HUES48 (cell line): ENCODE measurements around the gene GNL1.
"Not testable (repeated sequence)": the region's sequence is repeated elsewhere in the genome, so short reads cannot be mapped to it uniquely, and the experiment has no call there.

Experiments
- H3K27ac ChIP-seq: one replicate; pipeline ENCODE4 v1.7.0; 2013; ENCODE audit warnings: low read depth, low read length, inconsistent platforms
- H3K27me3 ChIP-seq: 2 replicates; pipeline ENCODE4 v1.6.1; 2013; ENCODE audit warnings: mild to moderate bottlenecking, low read length; ENCODE audit not compliant: control insufficient read depth, insufficient read depth
- H3K36me3 ChIP-seq: 2 replicates; pipeline ENCODE4 v1.6.1; 2013; ENCODE audit warnings: low read length; ENCODE audit not compliant: control insufficient read depth, insufficient read depth
- H3K4me1 ChIP-seq: 2 replicates; pipeline ENCODE4 v1.6.1; 2013; ENCODE audit warnings: mild to moderate bottlenecking, low read length; ENCODE audit not compliant: control insufficient read depth, insufficient read depth
- H3K4me3 ChIP-seq: 2 replicates; pipeline ENCODE4 v1.5.1; 2013; ENCODE audit warnings: mild to moderate bottlenecking, low read depth, low read length
- H3K9ac ChIP-seq: 2 replicates; pipeline ENCODE4 v1.6.1; 2013; ENCODE audit warnings: mild to moderate bottlenecking, low read depth, low read length, moderate library complexity
- H3K9me3 ChIP-seq: 2 replicates; pipeline ENCODE4 v1.6.1; 2013; ENCODE audit warnings: low read length; ENCODE audit not compliant: control insufficient read depth, insufficient read depth

GNL1 gene

DNA sequence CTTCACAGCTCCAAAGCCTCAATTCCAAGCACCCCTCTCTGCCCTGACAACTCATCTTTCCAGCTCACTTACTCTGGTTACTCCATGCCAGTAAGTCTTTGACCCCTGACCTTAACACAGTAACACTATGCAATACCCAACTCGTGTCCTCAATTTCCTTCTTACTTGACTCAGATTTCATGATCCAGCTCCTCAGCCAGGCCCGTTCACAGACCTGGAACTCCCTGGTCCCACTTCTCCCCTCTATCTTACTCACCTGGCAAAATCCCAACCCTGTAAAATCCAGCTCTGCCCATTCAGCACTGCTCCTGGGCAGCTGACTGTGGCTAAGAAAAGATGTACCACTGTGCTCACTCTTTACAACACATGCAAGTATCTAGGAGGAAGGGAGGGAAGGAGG is 7.9 kb downstream of the GNL1 start:
- Histone ChIP-seq H3K4me3 (no peak overlapping the region), H3K27ac (no peak overlapping the region), H3K27me3 (no peaks in the 10 kb centered on the region), H3K9me3 (no peaks in the 10 kb centered on the region), H3K36me3 (peaks cover 71% of the 10 kb centered on the region), H3K9ac (no peak overlapping the region), H3K4me1 (no peaks in the 10 kb centered on the region)

DNA sequence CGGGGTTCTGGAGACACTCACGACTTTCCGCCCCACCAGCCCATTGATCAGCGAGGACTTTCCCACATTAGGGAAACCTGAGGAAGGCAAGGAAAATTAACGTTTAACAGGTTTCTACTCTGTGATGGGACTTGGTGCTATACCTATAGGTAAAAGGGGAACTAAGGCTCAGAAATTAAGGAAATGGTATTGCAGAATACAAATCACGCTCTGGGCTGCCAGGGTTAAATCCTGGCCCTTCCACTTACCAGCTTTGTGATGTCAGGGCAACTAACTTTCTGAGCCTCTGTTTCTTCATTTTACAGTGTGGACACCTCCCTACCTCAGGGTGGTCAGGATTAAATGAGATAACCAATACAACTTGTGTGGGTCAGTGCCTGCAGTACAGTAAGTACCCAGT is 8.8 kb downstream of the GNL1 start:
- Histone ChIP-seq H3K4me1 (no peaks in the 10 kb centered on the region), H3K4me3 (no peak overlapping the region), H3K9ac (no peak overlapping the region), H3K9me3 (no peaks in the 10 kb centered on the region), H3K27me3 (no peaks in the 10 kb centered on the region), H3K36me3 (peaks cover 62% of the 10 kb centered on the region), H3K27ac (no peak overlapping the region)

DNA sequence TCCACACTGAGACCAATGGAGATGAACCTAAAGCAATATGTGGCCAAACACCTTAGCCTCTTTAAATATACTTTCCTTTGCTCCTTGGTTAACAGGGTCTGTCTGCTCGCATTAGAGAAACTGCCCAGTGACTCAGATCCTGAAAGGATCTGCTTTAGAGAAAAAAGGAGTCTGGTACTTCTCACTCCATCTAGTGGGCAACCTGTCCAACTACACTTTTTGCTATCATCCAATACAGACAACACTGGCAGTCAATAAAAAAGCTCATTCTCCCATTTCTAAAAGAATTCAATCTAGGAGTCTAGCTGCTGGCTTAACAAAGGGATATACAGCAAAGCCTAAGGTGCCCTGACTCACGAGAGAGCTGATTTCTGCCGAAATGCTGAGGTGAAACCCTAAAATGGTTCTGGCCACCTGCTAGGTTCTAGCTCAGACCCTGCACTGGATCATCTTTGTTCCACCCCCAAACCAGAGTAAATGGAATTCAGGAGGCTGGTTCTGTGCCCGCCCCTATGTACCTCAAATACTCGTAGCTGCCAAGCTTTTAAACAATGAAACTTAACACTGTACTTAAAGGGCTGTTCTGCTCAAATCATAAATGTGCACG is 11.5 kb downstream of the GNL1 start:
- no peaks in the 10 kb centered on the region for H3K9me3 ChIP-seq
- no peak overlapping the region for H3K9ac ChIP-seq
- no peak overlapping the region for H3K4me3 ChIP-seq
- no peaks in the 10 kb centered on the region for H3K4me1 ChIP-seq
- H3K36me3 ChIP-seq = peaks cover 38% of the 10 kb centered on the region
- H3K27me3 ChIP-seq = no peaks in the 10 kb centered on the region
- H3K27ac ChIP-seq = no peak overlapping the region

DNA sequence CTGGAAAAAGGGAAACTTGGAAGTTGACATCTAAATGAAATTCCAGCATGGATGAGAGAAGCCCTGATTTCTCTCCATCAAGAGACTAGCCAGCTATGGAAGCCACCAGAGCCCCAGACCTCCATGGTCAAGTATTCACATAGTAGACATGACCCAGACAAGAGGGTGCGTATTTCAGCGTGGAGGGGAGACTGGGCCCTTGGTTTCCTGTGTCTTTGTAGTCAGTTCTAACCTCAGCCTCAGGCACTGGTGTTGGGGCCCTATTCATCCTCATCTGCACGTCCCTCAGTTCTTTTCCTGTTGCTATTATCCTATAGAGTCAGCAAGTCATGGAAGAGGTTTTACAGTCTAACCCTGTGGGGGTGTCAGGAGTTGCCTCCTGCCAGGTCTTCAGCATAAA is 12.5 kb downstream of the GNL1 start:
- Histone ChIP-seq H3K36me3 (peaks cover 29% of the 10 kb centered on the region), H3K4me3 (no peak overlapping the region), H3K27me3 (no peaks in the 10 kb centered on the region), H3K9ac (no peak overlapping the region), H3K9me3 (no peaks in the 10 kb centered on the region), H3K4me1 (no peaks in the 10 kb centered on the region), H3K27ac (no peak overlapping the region)

DNA sequence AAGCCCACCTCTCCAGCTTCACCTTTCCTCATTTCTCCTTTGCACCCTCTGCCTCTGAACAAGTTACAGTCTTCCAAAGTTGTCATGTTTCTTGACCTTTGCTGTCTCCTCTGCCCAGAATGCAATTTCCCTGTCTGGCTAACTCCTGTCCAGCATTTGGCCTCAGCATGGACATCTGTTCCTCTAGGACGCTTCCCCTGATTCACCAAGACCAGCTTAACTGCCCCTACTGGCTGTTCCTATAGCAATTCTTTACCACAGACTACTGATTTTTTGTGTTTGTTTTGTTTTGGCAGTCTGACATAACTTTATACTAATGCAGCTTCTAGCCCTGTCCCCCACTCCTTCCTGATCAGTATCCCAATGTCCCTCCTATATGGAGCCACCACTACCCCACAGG is 13.4 kb downstream of the GNL1 start:
- Histone ChIP-seq H3K9me3 (no peaks in the 10 kb centered on the region), H3K27me3 (no peaks in the 10 kb centered on the region), H3K36me3 (peaks cover 22% of the 10 kb centered on the region), H3K4me1 (no peaks in the 10 kb centered on the region), H3K9ac (no peak overlapping the region), H3K4me3 (no peak overlapping the region), H3K27ac (no peak overlapping the region)

DNA sequence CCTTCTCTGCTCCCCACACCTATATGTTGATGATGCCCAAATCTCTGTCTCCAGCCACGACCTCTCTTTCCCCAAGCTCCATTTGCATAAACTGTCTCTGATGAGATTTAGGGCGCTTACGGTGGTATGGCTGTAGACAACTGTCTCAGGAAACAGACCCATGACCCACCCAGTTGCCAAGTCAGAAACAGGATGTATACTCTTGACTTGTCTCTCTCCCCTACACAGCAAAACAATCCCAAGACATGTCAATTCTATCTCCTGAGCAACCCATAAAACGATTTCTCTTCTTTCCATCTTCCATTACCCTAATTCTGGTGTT is 13.9 kb downstream of the GNL1 start:
- Histone ChIP-seq H3K9me3 (no peaks in the 10 kb centered on the region), H3K4me1 (no peaks in the 10 kb centered on the region), H3K27me3 (no peaks in the 10 kb centered on the region), H3K36me3 (peaks cover 19% of the 10 kb centered on the region), H3K9ac (no peak overlapping the region), H3K27ac (no peak overlapping the region), H3K4me3 (no peak overlapping the region)

DNA sequence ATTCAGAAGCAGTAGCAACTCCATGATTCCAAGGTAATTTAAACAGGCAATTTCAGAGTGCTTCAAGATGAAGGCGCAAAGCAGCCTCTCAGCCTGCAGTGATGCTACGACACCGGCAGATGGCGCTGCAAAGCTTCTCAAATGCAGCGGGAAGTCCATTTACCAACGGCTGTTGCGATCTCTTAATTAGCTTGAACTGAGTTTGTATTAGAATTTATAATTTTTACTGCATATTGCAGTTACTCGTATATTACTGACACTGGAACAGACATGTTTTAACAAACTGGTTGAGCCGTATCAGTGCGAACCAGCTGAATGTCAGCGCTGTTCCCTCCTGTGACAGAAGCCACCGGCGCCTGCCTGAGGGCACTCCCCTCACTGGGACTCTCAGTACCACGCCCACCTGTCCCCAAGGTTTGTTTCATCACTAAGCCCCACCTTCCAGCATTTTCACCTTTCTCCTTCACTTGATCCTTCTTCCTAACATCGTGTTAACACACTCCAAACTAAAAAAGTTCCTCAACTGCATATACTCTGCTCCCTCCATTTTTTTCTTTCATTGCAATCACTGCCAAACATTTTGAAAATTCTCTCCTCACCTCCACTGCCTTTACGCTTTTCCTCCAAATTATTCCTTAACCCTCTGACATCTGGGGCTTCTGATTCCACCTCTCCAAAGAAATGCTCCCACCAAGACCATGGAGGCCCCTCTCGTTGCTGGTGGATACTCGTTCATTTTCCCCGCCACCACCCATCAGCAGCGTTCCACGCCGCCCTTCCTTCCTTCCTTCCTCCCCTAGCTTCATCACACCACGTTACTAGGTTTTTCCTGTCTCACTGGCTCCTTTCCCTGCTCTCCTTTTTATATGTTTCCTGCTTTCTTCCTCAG is 14.5 kb downstream of the GNL1 start:
- Histone ChIP-seq H3K9ac (no peak overlapping the region), H3K9me3 (no peaks in the 10 kb centered on the region), H3K36me3 (peaks cover 13% of the 10 kb centered on the region), H3K4me1 (no peaks in the 10 kb centered on the region), H3K27me3 (no peaks in the 10 kb centered on the region), H3K4me3 (peak overlapping the region; percentile 61), H3K27ac (no peak overlapping the region)

DNA sequence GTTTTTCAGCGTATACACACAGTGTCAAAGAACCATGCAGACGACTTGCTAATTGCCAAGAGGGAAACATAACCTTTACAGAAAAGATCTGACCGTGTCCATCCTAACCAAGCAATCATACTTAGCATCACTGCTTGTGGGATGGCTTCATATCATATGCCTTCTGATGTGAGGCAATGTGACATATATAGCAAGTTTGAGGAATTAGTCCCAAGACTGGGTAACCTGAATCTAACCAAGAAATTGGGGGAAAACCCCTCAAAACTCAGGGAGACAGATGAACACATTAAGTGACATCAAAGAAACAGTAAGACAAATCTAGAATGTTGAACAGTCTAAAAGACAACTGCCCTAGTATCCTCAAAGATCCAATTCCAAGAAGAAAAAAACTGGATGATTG is 18.4 kb downstream of the GNL1 start:
- Histone ChIP-seq H3K4me1 (no peaks in the 10 kb centered on the region), H3K27me3 (no peaks in the 10 kb centered on the region), H3K36me3 (no peaks in the 10 kb centered on the region), H3K27ac (no peak overlapping the region), H3K9ac (no peak overlapping the region), H3K4me3 (no peak overlapping the region), H3K9me3 (no peaks in the 10 kb centered on the region)

- H3K9ac ChIP-seq = no peak overlapping the region
- H3K36me3 ChIP-seq = no peaks in the 10 kb centered on the region
- no peaks in the 10 kb centered on the region for H3K9me3 ChIP-seq
- H3K27me3 ChIP-seq = no peaks in the 10 kb centered on the region
- H3K4me1 ChIP-seq = no peaks in the 10 kb centered on the region
- no peak overlapping the region for H3K27ac ChIP-seq
- no peak overlapping the region for H3K4me3 ChIP-seq
These were observed 22.6 kb downstream of the GNL1 start for GRCh38 chr6:30533460-30534294.

GRCh38 chr6:30530014-30530413 is 26.3 kb downstream of the GNL1 start:
- no peaks in the 10 kb centered on the region for H3K9me3 ChIP-seq
- no peaks in the 10 kb centered on the region for H3K36me3 ChIP-seq
- H3K9ac ChIP-seq = no peak overlapping the region
- H3K27ac ChIP-seq = no peak overlapping the region
- H3K4me3 ChIP-seq = no peak overlapping the region
- no peaks in the 10 kb centered on the region for H3K27me3 ChIP-seq
- H3K4me1 ChIP-seq = no peaks in the 10 kb centered on the region

GRCh38 chr6:30529349-30529875 is 26.9 kb downstream of the GNL1 start:
- not testable (repeated sequence) for H3K4me3 ChIP-seq, H3K27ac ChIP-seq, H3K4me1 ChIP-seq, H3K36me3 ChIP-seq, H3K27me3 ChIP-seq, H3K9ac ChIP-seq, H3K9me3 ChIP-seq
